Activated naive CD4-positive, alpha-beta T cell (primary cell): ENCODE measurements around the gene SSH3.

ENCODE experiments used
- DNase-seq, 4 experiments: peaks; one replicate each; lab custom pipeline; 2025; lab: John Stamatoyannopoulos, UW

Gene SSH3

GRCh38 chr11:67303132-67303834 is at the start of gene SSH3:
Gene SSH3 (plus strand): TSS chr11:67303530. CDS start chr11:67303626, 96 bp downstream.
- peak in 1 of 4 experiments; percentile 24 for DNase-seq

GRCh38 chr11:67253872-67254624 is 49.3 kb upstream of the SSH3 start:
- no peak for DNase-seq

GRCh38 chr11:67254798-67255197 is 48.5 kb upstream of the SSH3 start:
- DNase-seq: no peak

GRCh38 chr11:67255353-67255752 is 48.0 kb upstream of the SSH3 start:
- DNase-seq: no peak

- no peak for DNase-seq
Observed at GRCh38 chr11:67255864-67256263, 47.5 kb upstream of the SSH3 start.

- DNase-seq: no peak
Observed at GRCh38 chr11:67256477-67257135, 46.7 kb upstream of the SSH3 start.

GRCh38 chr11:67260406-67260805 is 42.9 kb upstream of the SSH3 start:
- DNase-seq: no peak

GRCh38 chr11:67260885-67261639 is 42.3 kb upstream of the SSH3 start:
- peak in 1 of 4 experiments; percentile 16 for DNase-seq

- no peak for DNase-seq
Observed at GRCh38 chr11:67261640-67261945, 41.7 kb upstream of the SSH3 start.

- no peak for DNase-seq
Observed at GRCh38 chr11:67261946-67262681, 41.2 kb upstream of the SSH3 start.

GRCh38 chr11:67262731-67263675 is 40.3 kb upstream of the SSH3 start:
- peak in 3 of 4 experiments; percentile 42 to 60 (median 46) for DNase-seq

- no peak for DNase-seq
Observed at GRCh38 chr11:67264260-67264659, 39.1 kb upstream of the SSH3 start.

- DNase-seq: no peak
Observed at GRCh38 chr11:67264877-67265632, 38.3 kb upstream of the SSH3 start.

GRCh38 chr11:67265633-67266448 is 37.5 kb upstream of the SSH3 start:
- peak; percentile 69 to 76 (median 76) for DNase-seq

- peak in 1 of 4 experiments; percentile 43 for DNase-seq
Observed at GRCh38 chr11:67266449-67267187, 36.7 kb upstream of the SSH3 start, which contains the start of gene GRK2. Gene GRK2 (plus strand): TSS chr11:67266473. CDS start chr11:67266700, 227 bp downstream.

- DNase-seq: peak in 1 of 4 experiments; percentile 26
Observed at GRCh38 chr11:67267188-67268080, 35.9 kb upstream of the SSH3 start.
